HepG2 (cell line): ENCODE data around the gene ZC3H18. TPM values are rescaled to one million over a fixed set of nuclear protein-coding genes. Genes with fewer than 3 reads are reported as not detected.

Experiments used
- AFF4 ChIP-seq: sonication (generic); formaldehyde crosslinking; IDR thresholded peaks from 2 replicates; pipeline ENCODE4 v1.4.0; 2020; ENCODE audit warnings: missing genetic modification reagents
- ATF6 ChIP-seq: sonication (generic); formaldehyde crosslinking; conservative IDR thresholded peaks from 2 replicates; pipeline ENCODE4 v1.4.0; 2020; ENCODE audit warnings: missing genetic modification reagents
- CENPBD1 ChIP-seq: sonication (generic); formaldehyde crosslinking; IDR thresholded peaks from 2 replicates; pipeline ENCODE4 v1.8.0; 2022; ENCODE audit warnings: missing genetic modification reagents, low read depth, mild to moderate bottlenecking, borderline replicate concordance
- CSRNP1 ChIP-seq: sonication (generic); formaldehyde crosslinking; IDR thresholded peaks from 2 replicates; pipeline ENCODE4 v1.8.1; 2023; ENCODE audit warnings: mild to moderate bottlenecking, missing genetic modification reagents
- DBP ChIP-seq: sonication (generic); formaldehyde crosslinking; IDR thresholded peaks from 2 replicates; pipeline ENCODE4 v1.4.0; 2020; ENCODE audit warnings: missing genetic modification reagents; ENCODE audit errors: not compliant biosample characterization
- ISL2 ChIP-seq: sonication (generic); formaldehyde crosslinking; IDR thresholded peaks from 2 replicates; pipeline ENCODE4 v1.5.0; 2020; ENCODE audit warnings: missing genetic modification reagents
- ZC3H4 ChIP-seq: sonication (generic); formaldehyde crosslinking; IDR thresholded peaks from 2 replicates; pipeline ENCODE4 v1.4.0; 2020; ENCODE audit warnings: missing genetic modification reagents, borderline replicate concordance
- ZNF274 ChIP-seq: sonication (generic); formaldehyde crosslinking; IDR thresholded peaks from 2 replicates; pipeline ENCODE4 v1.5.1; 2020; ENCODE audit warnings: mild to moderate bottlenecking, missing genetic modification reagents
- ZNF337 ChIP-seq: sonication (generic); formaldehyde crosslinking; IDR thresholded peaks from 2 replicates; pipeline ENCODE4 v1.5.1; 2020; ENCODE audit warnings: missing genetic modification reagents, low read depth, mild to moderate bottlenecking, borderline replicate concordance
- ZNF460 ChIP-seq: sonication (generic); formaldehyde crosslinking; IDR thresholded peaks from 2 replicates; pipeline ENCODE4 v1.5.1; 2020; ENCODE audit warnings: missing genetic modification reagents, mild to moderate bottlenecking, borderline replicate concordance
- ZNF615 ChIP-seq: sonication (generic); formaldehyde crosslinking; IDR thresholded peaks from 2 replicates; pipeline ENCODE4 v1.5.0; 2020; ENCODE audit warnings: mild to moderate bottlenecking, missing genetic modification reagents, borderline replicate concordance
- ZNF703 ChIP-seq: sonication (generic); formaldehyde crosslinking; IDR thresholded peaks from 2 replicates; pipeline ENCODE4 v1.5.1; 2020; ENCODE audit warnings: missing genetic modification reagents, mild to moderate bottlenecking, moderate library complexity, borderline replicate concordance
- ZNF891 ChIP-seq: sonication (generic); formaldehyde crosslinking; IDR thresholded peaks from 2 replicates; pipeline ENCODE4 v1.5.0; 2020; ENCODE audit warnings: mild to moderate bottlenecking, missing genetic modification reagents
- ZSCAN5A ChIP-seq: sonication (generic); formaldehyde crosslinking; IDR thresholded peaks from 2 replicates; pipeline ENCODE4 v1.8.0; 2022; ENCODE audit warnings: mild to moderate bottlenecking, missing genetic modification reagents, borderline replicate concordance
- ZZZ3 ChIP-seq: sonication (generic); formaldehyde crosslinking; IDR thresholded peaks from 2 replicates; pipeline ENCODE4 v1.4.0; 2020; ENCODE audit warnings: missing genetic modification reagents, mild to moderate bottlenecking, borderline replicate concordance
- polyA plus RNA-seq, 8 experiments: library from polyadenylated mRNA; depleted of rRNA in 3 of 8; stranded (reverse) in 7 of 8; unstranded in 1 of 8; fragments of >200 nt; fragmentation: Illumina TruSeq in 4 of 8; extraction: Trizol in 4 of 8; gene quantifications; 2 replicates each; pipeline versions ENCODE4 v1.2.1 to v1.2.3, GENCODE V29; 2011 to 2016; ENCODE audit warnings: low read depth in 4 of 8, missing spikeins in 1 of 8, mixed read lengths in 1 of 8; ENCODE audit not compliant: insufficient read depth in 1 of 8
- total RNA-seq, 5 experiments: library from RNA; depleted of rRNA; stranded (reverse); fragments of >200 nt; fragmentation: Illumina TruSeq; extraction: Trizol; gene quantifications; 2 replicates each; pipeline ENCODE4 v1.2.3, GENCODE V29; 2016; ENCODE audit warnings: low read depth in 1 of 5

The ZC3H18 gene
- total and polyA plus RNA-seq, 2 of the 13 experiments (the other 11 are each of a cell fraction or from before 2014, with no cell fraction given): 11.2 to 27.4 TPM

GRCh38 chr16:88651276-88651988 is 81.2 kb downstream of the ZC3H18 start (continued):
- 0 out of 2 replicates have a peak, but pooled peaks have one; percentile 71 for TF ChIP-seq AFF4 (CRISPR knock-in tag)
- TF ChIP-seq ZSCAN5A: no peak
- TF ChIP-seq ZNF460 (CRISPR knock-in tag): peak; percentile 65; the same call in 1 of the 2 replicates
- no peak; the same call in 1 of the 2 replicates for TF ChIP-seq ZNF703 (CRISPR knock-in tag)
- TF ChIP-seq CSRNP1 (CRISPR knock-in tag): peak; percentile 27; the same call in 1 of the 2 replicates
- no peak; the same call in none of the 2 replicates for TF ChIP-seq ZZZ3 (CRISPR knock-in tag)
- 0 out of 2 replicates have a peak, but pooled peaks have one; percentile 34 for TF ChIP-seq ATF6 (CRISPR knock-in tag)
- TF ChIP-seq ZNF337 (CRISPR knock-in tag): no peak
- TF ChIP-seq ZC3H4 (CRISPR knock-in tag): peak; percentile 19; the same call in 1 of the 2 replicates
- peak; percentile 93; the same call in 1 of the 2 replicates for TF ChIP-seq ZNF615 (CRISPR knock-in tag)
- peak; percentile 68; the same call in 1 of the 2 replicates for TF ChIP-seq ZNF891 (CRISPR knock-in tag)
- no peak for TF ChIP-seq DBP (CRISPR knock-in tag)
- TF ChIP-seq CENPBD1: no peak
- no peak for TF ChIP-seq ZNF274 (CRISPR knock-in tag)
- peak; percentile 43; the same call in 1 of the 2 replicates for TF ChIP-seq ISL2
